Neural cell (in vitro differentiated cells): ENCODE results near the gene TMPRSS12. TPM values are rescaled to one million over a fixed set of nuclear protein-coding genes. Genes with fewer than 3 reads are reported as not detected.

Experiments used
- H2AFZ ChIP-seq: fragments of 200-600, 300-800 bp; sonication (generic), shearing (Covaris generic); 2 replicates; pipeline ENCODE4 v1.6.0; 2014; ENCODE audit warnings: low read depth, mild to moderate bottlenecking, antibody characterized with exemption, low read length, moderate library complexity
- H3F3A ChIP-seq: fragments of 200-600 bp; shearing (Covaris generic); 2 replicates; pipeline ENCODE4 v1.6.1; 2016; ENCODE audit warnings: mild to moderate bottlenecking, moderate library complexity, mixed read lengths, antibody characterized with exemption, low read length; ENCODE audit not compliant: insufficient read depth, poor library complexity, severe bottlenecking
- H3K27ac ChIP-seq: fragments of 200-600, 300-800 bp; sonication (generic), shearing (Covaris generic); 2 replicates; pipeline ENCODE4 v1.5.1; 2014; ENCODE audit warnings: mild to moderate bottlenecking, low read length, moderate library complexity
- H3K27me3 ChIP-seq: fragments of 300-800, 200-600 bp; sonication (generic), shearing (Covaris generic); 2 replicates; pipeline ENCODE4 v1.6.0; 2014; ENCODE audit warnings: mild to moderate bottlenecking, low read depth, low read length, moderate library complexity; ENCODE audit not compliant: insufficient read depth
- H3K36me3 ChIP-seq: fragments of 300-800, 200-600 bp; sonication (generic), shearing (Covaris generic); 2 replicates; pipeline ENCODE4 v1.5.1; 2014; ENCODE audit warnings: mild to moderate bottlenecking, antibody characterized with exemption, low read length, moderate library complexity; ENCODE audit not compliant: insufficient read depth
- H3K4me2 ChIP-seq: fragments of 300-800, 200-600 bp; sonication (generic), shearing (Covaris generic); 2 replicates; pipeline ENCODE4 v1.6.0; 2014; ENCODE audit warnings: mild to moderate bottlenecking, low read length
- H3K4me3 ChIP-seq: fragments of 300-800, 200-600 bp; sonication (generic), shearing (Covaris generic); 2 replicates; pipeline ENCODE4 v1.5.1; 2014; ENCODE audit warnings: mild to moderate bottlenecking, low read length, moderate library complexity
- H3K79me2 ChIP-seq: fragments of 200-600 bp; shearing (Covaris generic); replicated peaks from 2 replicates; pipeline ENCODE4 v1.6.0; 2014; ENCODE audit warnings: mild to moderate bottlenecking, low read length, moderate library complexity; ENCODE audit not compliant: insufficient read depth
- H3K9ac ChIP-seq: fragments of 300-800, 200-600 bp; sonication (generic), shearing (Covaris generic); 2 replicates; pipeline ENCODE4 v1.6.1; 2016; ENCODE audit warnings: mild to moderate bottlenecking, low read length, mixed read lengths
- H3K9me2 ChIP-seq: fragments of 200-600 bp; shearing (Covaris generic); 2 replicates; pipeline ENCODE4 v1.6.1; 2016; ENCODE audit warnings: mild to moderate bottlenecking, low read length, mixed read lengths; ENCODE audit not compliant: insufficient read depth
- H3K9me3 ChIP-seq: fragments of 200-600, 300-800 bp; sonication (generic), shearing (Covaris generic); 2 replicates; pipeline ENCODE4 v1.6.1; 2016; ENCODE audit warnings: mild to moderate bottlenecking, mixed run types, low read length, moderate library complexity, mixed read lengths
- H4K20me1 ChIP-seq: fragments of 200-600 bp; shearing (Covaris generic); 2 replicates; pipeline ENCODE4 v1.6.1; 2016; ENCODE audit warnings: mild to moderate bottlenecking, mixed run types; ENCODE audit not compliant: insufficient read depth
- CTCF ChIP-seq: fragments of 450-650 bp; IDR thresholded peaks from 2 replicates; pipeline ENCODE4 v1.5.1; 2014; ENCODE audit warnings: antibody characterized with exemption, mild to moderate bottlenecking, moderate library complexity; ENCODE audit not compliant: poor library complexity, severe bottlenecking
- EP300 ChIP-seq: fragments of 450-650 bp; conservative IDR thresholded peaks from 2 replicates; pipeline ENCODE4 v1.6.1; 2014; ENCODE audit warnings: antibody characterized with exemption, mild to moderate bottlenecking, moderate library complexity; ENCODE audit not compliant: poor library complexity, severe bottlenecking
- EZH2 ChIP-seq: fragments of 200-600, 300-800 bp; shearing (Covaris generic), sonication (generic); IDR thresholded peaks from 2 replicates; pipeline ENCODE4 v1.6.1; 2014; ENCODE audit warnings: antibody characterized with exemption, low read length, borderline replicate concordance, mild to moderate bottlenecking; ENCODE audit not compliant: insufficient read depth, poor library complexity, severe bottlenecking
- MXI1 ChIP-seq: fragments of 450-650 bp; conservative IDR thresholded peaks from 2 replicates; pipeline ENCODE4 v1.6.1; 2014; ENCODE audit warnings: antibody characterized with exemption, mild to moderate bottlenecking; ENCODE audit not compliant: poor library complexity, severe bottlenecking
- POLR2AphosphoS5 ChIP-seq: IDR thresholded peaks from 2 replicates; pipeline ENCODE4 v1.6.1; 2012
- RAD21 ChIP-seq: fragments of 450-650 bp; conservative IDR thresholded peaks from 2 replicates; pipeline ENCODE4 v1.6.1; 2014; ENCODE audit warnings: antibody characterized with exemption, mild to moderate bottlenecking, moderate library complexity
- REST ChIP-seq: IDR thresholded peaks from 2 replicates; pipeline ENCODE4 v1.6.1; 2012; ENCODE audit warnings: borderline replicate concordance
- SMC3 ChIP-seq: fragments of 450-650 bp; conservative IDR thresholded peaks from 2 replicates; pipeline ENCODE4 v1.6.1; 2014; ENCODE audit warnings: antibody characterized with exemption, mild to moderate bottlenecking, moderate library complexity; ENCODE audit not compliant: poor library complexity
- TAF1 ChIP-seq: IDR thresholded peaks from 2 replicates; pipeline ENCODE4 v1.6.1; 2012; ENCODE audit warnings: low read depth
- polyA plus RNA-seq: library from polyadenylated mRNA; depleted of rRNA; stranded (reverse); fragments of >200 nt; gene quantifications from 2 replicates; pipeline ENCODE4 v1.2.3, GENCODE V29; 2014
- small RNA-seq, 3 experiments: library from RNA; depleted of rRNA; stranded (forward); fragments of <200 nt; gene quantifications; one replicate each; pipeline ENCODE3, GENCODE V24; 2012

TMPRSS12 gene
- polyA plus RNA-seq, 1 donor from 2014 or later, result not detected

- Histone ChIP-seq H3K27ac (no peak overlapping the region), H3K27me3 (no peaks in the 10 kb centered on the region), H3K9me3 (no peaks in the 10 kb centered on the region), H4K20me1 (no peaks in the 10 kb centered on the region), H2AFZ (no peak overlapping the region), H3K79me2 (no peaks in the 10 kb centered on the region), H3K4me2 (no peak overlapping the region), H3K9ac (no peak overlapping the region), H3F3A (no peaks in the 10 kb centered on the region), H3K36me3 (no peaks in the 10 kb centered on the region), H3K4me3 (no peak overlapping the region), H3K9me2 (no peaks in the 10 kb centered on the region)
- TF ChIP-seq POLR2AphosphoS5 (no peak), EZH2 (no peak), MXI1 (no peak), RAD21 (no peak), SMC3 (no peak), EP300 (no peak), TAF1 (no peak), CTCF (no peak), REST (no peak)
These were observed 94.2 kb downstream of the TMPRSS12 start for GRCh38 chr12:50936821-50937530.

Small RNA genes within 50 kb of the gene (small RNA-seq; reads per million reads assigned to genes)
- 0 reads per million in 3 experiments for gene AC013244.2
- 0 reads per million in 3 experiments for gene RN7SL519P

Other genes starting within 250 kb of the TMPRSS12 start
- 11.0 and 11.3 TPM in 2 replicates for gene ATF1, start 78.8 kb upstream of the TMPRSS12 start, polyA plus RNA-seq
- not detected in 2 replicates for gene HIGD1C, start 109.6 kb downstream of the TMPRSS12 start, polyA plus RNA-seq
- 62.3 and 69.5 TPM in 2 replicates for gene SLC11A2, start 183.5 kb downstream of the TMPRSS12 start, polyA plus RNA-seq
- 97.4 and 101 TPM in 2 replicates for gene LETMD1, start 205.4 kb downstream of the TMPRSS12 start, polyA plus RNA-seq
- gene CSRNP2, start 240.7 kb downstream of the TMPRSS12 start, polyA plus RNA-seq, result 114 and 123 TPM in 2 replicates